SW480 (cell line): ENCODE data around the gene JAKMIP1.
A peak's percentile ranks its signal among the peaks of the same experiment; 100 is the strongest.

Experiments used
- DNase-seq: peaks from one replicate; pipeline ENCODE4 v3.0.0-alpha.2; 2016; ENCODE audit warnings: low spot score

The JAKMIP1 gene

GRCh38 chr4:6065166-6065565, 135.2 kb downstream of the JAKMIP1 start:
- no peak for DNase-seq

- DNase-seq: no peak
These were observed 136.0 kb downstream of the JAKMIP1 start for GRCh38 chr4:6064383-6064782.

GRCh38 chr4:6063684-6064083, 136.7 kb downstream of the JAKMIP1 start:
- DNase-seq: no peak

GRCh38 chr4:6062133-6062532, 138.2 kb downstream of the JAKMIP1 start:
- no peak for DNase-seq

GRCh38 chr4:6059375-6059805, 141.0 kb downstream of the JAKMIP1 start:
- DNase-seq: no peak

GRCh38 chr4:6058531-6059374, 141.6 kb downstream of the JAKMIP1 start:
- no peak for DNase-seq

GRCh38 chr4:6056976-6057766, 143.2 kb downstream of the JAKMIP1 start:
- no peak for DNase-seq

GRCh38 chr4:6055436-6055835, 144.9 kb downstream of the JAKMIP1 start:
- DNase-seq: no peak

- no peak for DNase-seq
These were observed 145.3 kb downstream of the JAKMIP1 start for GRCh38 chr4:6055030-6055429.

GRCh38 chr4:6054162-6054922, 146.0 kb downstream of the JAKMIP1 start:
- DNase-seq: no peak

GRCh38 chr4:6052679-6053078, 147.7 kb downstream of the JAKMIP1 start:
- DNase-seq: peak; percentile 21

GRCh38 chr4:6050551-6050950, 149.8 kb downstream of the JAKMIP1 start:
- no peak for DNase-seq

- no peak for DNase-seq
These were observed 150.4 kb downstream of the JAKMIP1 start for GRCh38 chr4:6049985-6050384.

GRCh38 chr4:6049278-6049677, 151.1 kb downstream of the JAKMIP1 start:
- no peak for DNase-seq

GRCh38 chr4:6048537-6048936, 151.8 kb downstream of the JAKMIP1 start:
- DNase-seq: no peak

GRCh38 chr4:6047130-6047673, 153.1 kb downstream of the JAKMIP1 start:
- peak; percentile 45 for DNase-seq

- no peak for DNase-seq
These were observed 153.7 kb downstream of the JAKMIP1 start for GRCh38 chr4:6046526-6047129.

- no peak for DNase-seq
These were observed 155.5 kb downstream of the JAKMIP1 start for GRCh38 chr4:6044805-6045204.

- DNase-seq: no peak
These were observed 156.1 kb downstream of the JAKMIP1 start for GRCh38 chr4:6044276-6044675.

GRCh38 chr4:6043843-6044242, 156.5 kb downstream of the JAKMIP1 start:
- no peak for DNase-seq

- DNase-seq: no peak
These were observed 157.2 kb downstream of the JAKMIP1 start for GRCh38 chr4:6043188-6043587.
